SK-N-DZ (cell line): Measurements from ENCODE around the gene SAXO2.
"Not testable (repeated sequence)": the region's sequence is repeated elsewhere in the genome, so short reads cannot be mapped to it uniquely, and the experiment has no call there.

Experiments used
- DNase-seq: peaks from one replicate; pipeline ENCODE4 v3.0.0-alpha.2; 2015; ENCODE audit warnings: low spot score

SAXO2 gene

DNA sequence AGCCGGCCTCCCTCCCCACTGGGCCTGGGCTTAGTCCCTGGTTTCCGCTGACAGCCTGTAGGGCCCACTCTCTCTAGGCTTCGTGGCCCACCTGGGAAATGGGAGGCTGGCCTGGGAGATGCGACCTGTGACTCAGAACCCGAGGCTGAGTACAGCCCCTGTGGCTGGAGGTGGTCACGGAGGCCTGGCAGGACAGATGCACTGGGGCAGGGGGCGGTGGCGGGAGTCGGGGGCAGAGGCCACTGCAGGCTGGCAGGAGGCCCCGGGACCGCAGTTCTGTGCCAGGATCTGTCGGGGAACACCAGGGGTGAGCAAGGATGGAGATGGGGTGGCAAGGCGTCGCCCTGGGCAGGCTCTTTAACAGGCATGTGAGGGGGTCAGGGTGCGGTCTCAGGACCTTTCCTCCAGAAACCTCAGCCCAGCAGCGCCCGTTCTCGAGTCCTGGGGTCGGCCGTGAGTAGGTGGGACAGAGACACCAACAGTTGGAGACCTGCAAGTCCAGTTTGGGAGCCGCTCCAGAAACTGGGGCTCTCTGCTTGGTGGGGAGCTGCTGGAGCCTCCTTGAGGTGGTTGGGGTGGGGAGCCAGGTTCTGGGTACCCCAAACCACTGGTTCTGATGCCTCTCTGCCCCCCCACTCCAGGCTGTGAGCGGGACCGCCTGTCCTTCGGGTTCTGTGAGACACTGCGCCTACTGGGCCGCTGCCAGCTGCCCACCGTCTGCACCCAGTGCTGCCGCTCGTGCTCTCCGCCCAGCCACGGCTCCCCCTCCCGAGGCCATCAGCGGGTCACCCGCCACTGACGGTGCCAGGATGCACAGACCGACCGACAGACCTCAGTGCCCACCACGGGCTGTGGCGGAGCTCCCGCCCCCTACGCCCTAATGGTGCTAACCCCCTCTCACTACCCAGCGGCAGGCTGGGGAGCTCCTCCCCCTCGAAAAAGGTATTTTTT lies 71.3 kb downstream of the SAXO2 start:
- DNase-seq, result not testable (repeated sequence)
